Uterus (tissue), 2 donors: ENCODE data around the gene FASTK.

Experiments
- CTCF ChIP-seq, 4 experiments: fragments of 200-600 bp in 2 of 4; fragments of 450-650 bp in 2 of 4; sonication (generic) in 2 of 4; IDR thresholded peaks; one replicate each; pipeline ENCODE4 v1.5.1; 2016 to 2019; ENCODE audit warnings: antibody characterized with exemption in 4 of 4, mild to moderate bottlenecking in 2 of 4, moderate library complexity in 1 of 4
- POLR2A ChIP-seq, 2 donors: fragments of 450-650 bp; IDR thresholded peaks; one replicate each; pipeline ENCODE4 v1.6.1; 2016; ENCODE audit warnings: antibody characterized with exemption in 2 of 2, mild to moderate bottlenecking in 1 of 2, moderate library complexity in 1 of 2

GRCh38 chr7:151064454-151064853 lies 16.2 kb downstream of the FASTK start:
- TF ChIP-seq CTCF (IDR thresholded peaks at IDR 0.05) (no peak), POLR2A (IDR thresholded peaks at IDR 0.05) (no peak)
